ENCODE results near the gene BORCS5. TPM values are rescaled to one million over a fixed set of nuclear protein-coding genes. Genes with fewer than 3 reads are reported as not detected.
"Not testable (repeated sequence)": the region's sequence is repeated elsewhere in the genome, so short reads cannot be mapped to it uniquely, and the experiment has no call there.

Gene BORCS5
- total RNA-seq, 1 donor, result 6.9 TPM

DNA sequence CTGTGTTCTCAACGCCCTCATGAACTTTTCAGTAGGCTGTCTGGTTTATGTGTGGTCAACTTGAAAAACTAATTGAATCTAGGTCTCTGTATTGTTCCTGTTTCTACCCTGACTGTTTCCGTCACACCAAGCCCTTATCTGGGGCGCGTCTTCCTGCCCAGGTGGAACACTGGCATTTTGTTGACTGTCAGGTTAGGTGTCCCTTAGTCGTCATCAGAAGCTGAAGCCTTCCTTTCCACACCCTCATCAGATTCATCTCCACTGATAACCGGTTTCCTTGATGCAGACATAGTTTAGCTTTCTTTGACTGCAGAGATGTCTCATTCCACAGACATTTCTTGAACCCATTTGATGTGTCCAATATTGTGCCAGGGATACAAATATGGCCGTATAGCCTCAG is 109.3 kb downstream of the BORCS5 start:
- DNase-seq (ENCODE audit: low read depth), result no peak
- TF ChIP-seq, protein P1, sequence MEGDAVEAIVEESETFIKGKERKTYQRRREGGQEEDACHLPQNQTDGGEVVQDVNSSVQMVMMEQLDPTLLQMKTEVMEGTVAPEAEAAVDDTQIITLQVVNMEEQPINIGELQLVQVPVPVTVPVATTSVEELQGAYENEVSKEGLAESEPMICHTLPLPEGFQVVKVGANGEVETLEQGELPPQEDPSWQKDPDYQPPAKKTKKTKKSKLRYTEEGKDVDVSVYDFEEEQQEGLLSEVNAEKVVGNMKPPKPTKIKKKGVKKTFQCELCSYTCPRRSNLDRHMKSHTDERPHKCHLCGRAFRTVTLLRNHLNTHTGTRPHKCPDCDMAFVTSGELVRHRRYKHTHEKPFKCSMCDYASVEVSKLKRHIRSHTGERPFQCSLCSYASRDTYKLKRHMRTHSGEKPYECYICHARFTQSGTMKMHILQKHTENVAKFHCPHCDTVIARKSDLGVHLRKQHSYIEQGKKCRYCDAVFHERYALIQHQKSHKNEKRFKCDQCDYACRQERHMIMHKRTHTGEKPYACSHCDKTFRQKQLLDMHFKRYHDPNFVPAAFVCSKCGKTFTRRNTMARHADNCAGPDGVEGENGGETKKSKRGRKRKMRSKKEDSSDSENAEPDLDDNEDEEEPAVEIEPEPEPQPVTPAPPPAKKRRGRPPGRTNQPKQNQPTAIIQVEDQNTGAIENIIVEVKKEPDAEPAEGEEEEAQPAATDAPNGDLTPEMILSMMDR (IDR thresholded peaks at IDR 0.05; ENCODE audit: insufficient read depth, low read depth, low read length), result no peak
- H3K4me3 ChIP-seq (ENCODE audit: low read depth, low read length), result no peak overlapping the region

DNA sequence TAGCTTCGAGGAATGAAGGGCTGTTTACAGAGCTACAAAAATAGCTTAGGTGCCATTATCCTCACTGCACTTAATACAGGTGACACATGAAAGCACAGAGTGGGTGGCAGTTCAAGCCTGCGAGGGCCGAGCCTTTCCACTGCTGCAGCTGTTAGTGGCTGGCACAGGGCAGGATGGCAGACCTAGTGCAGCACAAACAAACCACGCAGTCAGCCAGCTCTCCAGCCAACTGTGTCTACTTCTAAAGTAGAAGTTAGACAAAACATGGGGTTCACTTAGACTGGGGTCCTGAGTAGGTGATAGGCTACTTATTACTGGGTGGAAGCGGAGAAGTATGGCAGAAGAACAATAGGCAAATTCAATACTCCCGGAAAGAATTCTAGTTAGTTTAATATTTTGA is 110.4 kb downstream of the BORCS5 start:
- TF ChIP-seq, protein P1 (IDR thresholded peaks at IDR 0.05; ENCODE audit: insufficient read depth, low read depth, low read length), result no peak
- no peak for DNase-seq (ENCODE audit: low read depth)
- H3K4me3 ChIP-seq (ENCODE audit: low read depth, low read length), result no peak overlapping the region

GRCh38 chr12:12467688-12468261 is 110.9 kb downstream of the BORCS5 start:
- H3K4me3 ChIP-seq (ENCODE audit: low read depth, low read length), result no peak overlapping the region
- no peak for DNase-seq (ENCODE audit: low read depth)
- TF ChIP-seq, protein P1 (IDR thresholded peaks at IDR 0.05; ENCODE audit: insufficient read depth, low read depth, low read length), result no peak

DNA sequence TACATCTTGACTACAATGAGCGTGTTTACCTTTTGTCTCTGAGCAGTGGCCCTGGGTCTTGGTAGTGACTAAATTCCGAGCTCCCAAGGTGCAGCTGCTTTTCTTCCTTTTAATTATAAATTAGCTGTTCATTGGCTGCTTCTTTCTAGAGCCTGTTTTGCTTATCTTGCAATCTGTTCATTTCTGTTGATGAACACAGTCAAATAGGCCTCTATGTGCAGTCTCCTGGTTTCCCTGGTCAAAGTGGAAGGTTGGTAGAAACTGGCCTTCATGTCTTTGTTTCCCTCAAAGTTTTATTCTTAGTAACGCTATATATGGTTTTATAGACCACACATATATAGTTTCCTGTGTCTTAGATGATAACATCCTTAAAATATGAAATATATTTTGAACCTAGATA is 111.7 kb downstream of the BORCS5 start:
- H3K4me3 ChIP-seq (ENCODE audit: low read depth, low read length), result no peak overlapping the region
- no peak for DNase-seq (ENCODE audit: low read depth)
- TF ChIP-seq, protein P1 (IDR thresholded peaks at IDR 0.05; ENCODE audit: insufficient read depth, low read depth, low read length), result no peak

DNA sequence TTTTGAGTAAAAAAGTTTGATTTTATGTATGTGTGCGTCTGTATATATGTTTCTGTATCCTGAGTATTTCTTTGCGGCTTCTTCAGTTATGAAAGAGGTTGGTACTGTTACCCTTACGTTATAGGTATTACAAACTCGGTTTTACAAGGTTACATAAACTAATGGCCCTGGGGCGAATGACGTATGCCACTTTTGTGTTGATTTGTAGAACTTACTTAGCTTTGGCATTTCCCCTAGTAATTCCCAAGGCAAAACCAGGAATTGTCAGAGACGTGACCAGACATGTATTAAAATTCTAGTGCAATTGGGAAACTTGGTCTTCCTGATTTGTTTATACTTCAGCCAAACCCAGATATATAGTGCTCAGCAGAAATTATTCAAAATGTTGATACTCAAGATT is 112.5 kb downstream of the BORCS5 start:
- TF ChIP-seq, protein P1 (IDR thresholded peaks at IDR 0.05; ENCODE audit: insufficient read depth, low read depth, low read length), result no peak
- no peak for DNase-seq (ENCODE audit: low read depth)
- H3K4me3 ChIP-seq (ENCODE audit: low read depth, low read length), result no peak overlapping the region

DNA sequence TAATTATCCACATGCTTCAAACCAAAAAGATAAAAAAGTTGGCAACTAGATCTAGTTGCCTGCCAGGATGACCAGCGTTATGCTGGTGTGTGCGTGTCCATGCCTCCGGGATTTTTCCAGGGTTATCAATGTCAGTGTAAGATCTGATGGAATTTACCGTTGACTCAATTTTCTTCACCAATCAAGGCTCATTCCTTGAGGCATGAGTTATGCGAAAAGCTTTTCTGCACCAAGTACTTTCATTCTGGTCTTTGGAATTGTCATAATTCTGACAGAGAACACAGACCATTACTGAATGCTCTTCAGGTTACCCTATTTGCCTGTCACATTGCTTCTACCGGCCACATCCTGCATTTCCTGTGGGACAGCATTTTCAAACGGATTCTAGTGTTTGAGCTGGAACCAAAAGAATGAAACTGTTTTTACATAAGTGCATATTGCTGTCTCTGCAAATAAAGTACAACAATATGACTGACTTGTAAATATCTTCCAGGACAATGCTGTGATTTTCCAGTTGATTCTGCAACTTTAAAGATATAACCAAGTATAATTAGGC is 114.0 kb downstream of the BORCS5 start:
- no peak for DNase-seq (ENCODE audit: low read depth)
- TF ChIP-seq, protein P1 (IDR thresholded peaks at IDR 0.05; ENCODE audit: insufficient read depth, low read depth, low read length), result no peak
- H3K4me3 ChIP-seq (ENCODE audit: low read depth, low read length), result no peak overlapping the region

- H3K4me3 ChIP-seq (ENCODE audit: low read depth, low read length); DNase-seq (ENCODE audit: low read depth): not testable (repeated sequence)
Measured at GRCh38 chr12:12471982-12472961, 115.4 kb downstream of the BORCS5 start.

Measured in fibroblast of villous mesenchyme (primary cell).